HepG2 (cell line): ENCODE data around the gene CDC14A. TPM values are rescaled to one million over a fixed set of nuclear protein-coding genes. Genes with fewer than 3 reads are reported as not detected.

ENCODE experiments used
- ATAC-seq: fragments of 200-7000 bp; cut with Tn5 transposase; 3 replicates; pipeline ENCODE4 v1.9.1; 2020; ENCODE audit warnings: mild to moderate bottlenecking, moderate library complexity
- BruUV-seq: library from RNA; stranded (reverse); fragments of 400-500 nt; replicated peaks from 2 replicates; lab custom pipeline; 2021; lab: Mats Ljungman, UMichigan
- CTCF ChIA-PET: fragments of 300-600 bp; formaldehyde crosslinking; extraction: SDS; loops from one replicate; lab custom pipeline; 2021; ENCODE audit warnings: low total read pairs, inconsistent platforms, low intra/inter-chr PET ratio; lab: Yijun Ruan, JAX
- POLR2A ChIA-PET: fragments of 350-600 bp; sonication (Branson Sonifier 250); formaldehyde crosslinking; loops from one replicate; lab custom pipeline; 2020; ENCODE audit warnings: antibody characterized with exemption, inconsistent platforms; lab: Yijun Ruan, JAX
- DNase-seq: peaks from one replicate; pipeline ENCODE4 v3.0.0-alpha.2; 2015; ENCODE audit warnings: low spot score
- FAIRE-seq: peaks from 3 replicates; lab custom pipeline; 2011; peaks lifted over from hg19 to GRCh38; lab: Jason Lieb, UNC
- H2AFZ ChIP-seq: one replicate; pipeline ENCODE4 v1.6.1; 2011; ENCODE audit warnings: low read length, inconsistent platforms
- H3K27ac ChIP-seq: fragments of 300-600 bp; 3 replicates; pipeline ENCODE4 v1.8.0; 2011; ENCODE audit warnings: mixed run types, mild to moderate bottlenecking, mixed read lengths, low read length, inconsistent platforms; ENCODE audit not compliant: insufficient read depth; ENCODE audit errors: extremely low read length
- H3K27me3 ChIP-seq, 2 experiments: fragments of 200-600 bp in 1 of 2; 2 replicates in 1 of 2; 3 replicates in 1 of 2; pipeline versions ENCODE4 v1.6.0 to v1.8.0; 2011; ENCODE audit warnings: low read length in 2 of 2, mild to moderate bottlenecking in 2 of 2, moderate library complexity in 2 of 2, inconsistent platforms in 1 of 2; ENCODE audit not compliant: insufficient read depth in 2 of 2, control insufficient read depth in 1 of 2
- H3K36me3 ChIP-seq, 2 experiments: fragments of 200-600 bp in 1 of 2; replicated peaks in 1 of 2; 2 replicates in 1 of 2; 3 replicates in 1 of 2; pipeline versions ENCODE4 v1.5.1 to v1.8.0; 2011; ENCODE audit warnings: low read length in 2 of 2, inconsistent platforms in 1 of 2; ENCODE audit not compliant: insufficient read depth in 2 of 2, control insufficient read depth in 1 of 2
- H3K4me1 ChIP-seq: 2 replicates; pipeline ENCODE4 v1.5.1; 2012; ENCODE audit warnings: low read length, inconsistent platforms; ENCODE audit not compliant: insufficient read depth
- H3K4me2 ChIP-seq: 2 replicates; pipeline ENCODE4 v1.6.0; 2011; ENCODE audit warnings: low read depth, low read length, inconsistent platforms
- H3K4me3 ChIP-seq, 3 experiments: fragments of 200-600 bp in 1 of 3; sonication (generic), shearing (Covaris generic) in 1 of 3; replicated peaks in 1 of 3; 2 replicates each; pipeline ENCODE4 v1.5.1; 2011 to 2016; ENCODE audit warnings: low read length in 3 of 3, inconsistent platforms in 2 of 3, low read depth in 2 of 3, mild to moderate bottlenecking in 2 of 3, control low read depth in 1 of 3, mixed read lengths in 1 of 3; ENCODE audit not compliant: insufficient read depth in 1 of 3
- H3K79me2 ChIP-seq: one replicate; pipeline ENCODE4 v1.6.1; 2011; ENCODE audit warnings: low read length, inconsistent platforms; ENCODE audit not compliant: insufficient read depth
- H3K9ac ChIP-seq: 2 replicates; pipeline ENCODE4 v1.6.0; 2011; ENCODE audit warnings: mild to moderate bottlenecking, low read depth, low read length, inconsistent platforms; ENCODE audit not compliant: insufficient read depth
- H3K9me3 ChIP-seq: 2 replicates; pipeline ENCODE4 v1.5.1; 2012; ENCODE audit warnings: mild to moderate bottlenecking, low read length
- H4K20me1 ChIP-seq: 2 replicates; pipeline ENCODE4 v1.6.0; 2011; ENCODE audit warnings: inconsistent platforms, mild to moderate bottlenecking, low read length, moderate library complexity; ENCODE audit not compliant: insufficient read depth
- BRD4 ChIP-seq: sonication (generic); formaldehyde crosslinking; IDR thresholded peaks from 2 replicates; pipeline ENCODE4 v1.4.0; 2020; ENCODE audit warnings: missing genetic modification reagents
- CREB1 ChIP-seq, 2 experiments: fragments of 450-650 bp in 1 of 2; IDR thresholded peaks; 2 replicates each; pipeline ENCODE4 v1.6.1; 2016 to 2017; ENCODE audit warnings: control low read depth in 1 of 2, mild to moderate bottlenecking in 1 of 2, missing compliant biosample characterization in 1 of 2, missing genetic modification characterization in 1 of 2
- DMAP1 ChIP-seq: IDR thresholded peaks from 2 replicates; pipeline ENCODE4 v1.6.1; 2016
- ETV6 ChIP-seq: sonication (generic); formaldehyde crosslinking; conservative IDR thresholded peaks from 2 replicates; pipeline ENCODE4 v1.4.0; 2020; ENCODE audit warnings: missing genetic modification reagents
- GATAD1 ChIP-seq: IDR thresholded peaks from 2 replicates; pipeline ENCODE4 v1.6.1; 2016; ENCODE audit warnings: missing genetic modification reagents, missing compliant biosample characterization
- KMT2B ChIP-seq: IDR thresholded peaks from 2 replicates; pipeline ENCODE4 v1.6.1; 2016; ENCODE audit warnings: missing genetic modification reagents, missing compliant biosample characterization
- NFKBIZ ChIP-seq: IDR thresholded peaks from 2 replicates; pipeline ENCODE4 v1.6.1; 2018; ENCODE audit warnings: missing genetic modification reagents, missing compliant biosample characterization
- NR2F1 ChIP-seq, 2 experiments: fragments of 450-650 bp in 1 of 2; formaldehyde crosslinking in 1 of 2; IDR thresholded peaks; 2 replicates each; pipeline versions ENCODE4 v1.5.0 to v1.6.1; 2016 to 2020; ENCODE audit warnings: mild to moderate bottlenecking in 1 of 2, missing compliant biosample characterization in 1 of 2, missing genetic modification reagents in 1 of 2, moderate library complexity in 1 of 2
- PAXIP1 ChIP-seq: sonication (generic); formaldehyde crosslinking; conservative IDR thresholded peaks from 2 replicates; pipeline ENCODE4 v1.4.0; 2020; ENCODE audit warnings: mild to moderate bottlenecking, missing genetic modification reagents, moderate library complexity
- POLR2A ChIP-seq, 2 experiments: IDR thresholded peaks; 2 replicates each; pipeline ENCODE4 v1.6.1; 2011; ENCODE audit warnings: low read depth in 2 of 2, low read length in 2 of 2, mild to moderate bottlenecking in 1 of 2, moderate library complexity in 1 of 2; ENCODE audit not compliant: insufficient read depth in 1 of 2
- RBFOX2 ChIP-seq: fragments of 200-400 bp; formaldehyde crosslinking; IDR thresholded peaks from 2 replicates; pipeline ENCODE4 v1.6.1; 2017; ENCODE audit warnings: low read depth, mild to moderate bottlenecking, low read length
- RCOR2 ChIP-seq: IDR thresholded peaks from 2 replicates; pipeline ENCODE4 v1.6.1; 2016; ENCODE audit warnings: missing biosample characterization, missing genetic modification reagents
- RXRA ChIP-seq: sonication (generic); formaldehyde crosslinking; IDR thresholded peaks from 2 replicates; pipeline ENCODE4 v1.5.1; 2020; ENCODE audit warnings: missing genetic modification reagents
- SAP130 ChIP-seq: IDR thresholded peaks from 2 replicates; pipeline ENCODE4 v1.6.1; 2016; ENCODE audit warnings: low read depth
- SNRNP70 ChIP-seq: fragments of 200-400 bp; formaldehyde crosslinking; IDR thresholded peaks from 2 replicates; pipeline ENCODE4 v1.6.1; 2017; ENCODE audit warnings: mild to moderate bottlenecking, low read depth, low read length, moderate library complexity
- TFAP4 ChIP-seq: sonication (generic); IDR thresholded peaks from 2 replicates; pipeline ENCODE4 v1.6.1; 2016; ENCODE audit warnings: low read depth, borderline replicate concordance
- ZNF768 ChIP-seq: sonication (generic); formaldehyde crosslinking; IDR thresholded peaks from 2 replicates; pipeline ENCODE4 v1.4.0; 2020; ENCODE audit warnings: missing genetic modification reagents
- ZNF891 ChIP-seq: sonication (generic); formaldehyde crosslinking; IDR thresholded peaks from 2 replicates; pipeline ENCODE4 v1.5.0; 2020; ENCODE audit warnings: mild to moderate bottlenecking, missing genetic modification reagents
- WGBS: methylation state at CpG from one replicate; pipeline ENCODE4 v1.1.6; 2017; ENCODE audit warnings: low lambda C conversion rate; 5-methylcytosine and 5-hydroxymethylcytosine counted together
- in situ Hi-C: cut with HindIII; loops from 2 replicates; pipeline ENCODE4 v1.10.0; 2017; ENCODE audit warnings: low pct_unique_long_range_greater_than_20kb; ENCODE audit not compliant: extremely low pct_ligation_motif_present
- intact Hi-C: fragments of 100-400 bp; cut with micrococcal nuclease; formaldehyde crosslinking; loops from one replicate; pipeline ENCODE4 v1.10.0; 2022; ENCODE audit not compliant: unreplicated experiment
- polyA plus RNA-seq, 8 experiments: library from polyadenylated mRNA; depleted of rRNA in 3 of 8; stranded (reverse) in 7 of 8; unstranded in 1 of 8; fragments of >200 nt; fragmentation: Illumina TruSeq in 4 of 8; extraction: Trizol in 4 of 8; gene quantifications; 2 replicates each; pipeline versions ENCODE4 v1.2.1 to v1.2.3, GENCODE V29; 2011 to 2016; ENCODE audit warnings: low read depth in 4 of 8, missing spikeins in 1 of 8, mixed read lengths in 1 of 8; ENCODE audit not compliant: insufficient read depth in 1 of 8
- total RNA-seq, 5 experiments: library from RNA; depleted of rRNA; stranded (reverse); fragments of >200 nt; fragmentation: Illumina TruSeq; extraction: Trizol; gene quantifications; 2 replicates each; pipeline ENCODE4 v1.2.3, GENCODE V29; 2016; ENCODE audit warnings: low read depth in 1 of 5

The CDC14A gene
- total and polyA plus RNA-seq, 2 of the 13 experiments (the other 11 are each of a cell fraction or from before 2014, with no cell fraction given) = 2.8 to 4.9 TPM

- POLR2A ChIA-PET = no interaction called here
- CTCF ChIA-PET = no interaction called here
- H3K4me3 ChIP-seq = no peak overlapping the region
- intact Hi-C loops (no loop called here), in situ Hi-C loops (no loop called here)
- no peak overlapping the region for H3K4me2 ChIP-seq
- H3K79me2 ChIP-seq = no peaks in the 10 kb centered on the region
- FAIRE-seq (no peak), ATAC-seq (no peak), DNase-seq (no peak)
- H2AFZ ChIP-seq = no peak overlapping the region
- no peak overlapping the region for H3K27ac ChIP-seq
- H3K27me3 ChIP-seq = no peaks in the 10 kb centered on the region
- no peak for TF ChIP-seq TFAP4
- TF ChIP-seq KMT2B = no peak
- TF ChIP-seq SAP130 (CRISPR knock-in tag) = no peak
- no peak for TF ChIP-seq DMAP1 (CRISPR knock-in tag)
- TF ChIP-seq NR2F1 (CRISPR knock-in tag; IDR thresholded peaks at IDR 0.05) = no peak
- no peak for TF ChIP-seq SNRNP70
- no peak for TF ChIP-seq RXRA (CRISPR knock-in tag)
- no peak for TF ChIP-seq GATAD1
- no peak for TF ChIP-seq NFKBIZ (CRISPR knock-in tag)
- TF ChIP-seq CREB1 (IDR thresholded peaks at IDR 0.05) = no peak
- no peak for TF ChIP-seq CREB1 (CRISPR knock-in tag; IDR thresholded peaks at IDR 0.05)
- TF ChIP-seq RBFOX2 = no peak
- TF ChIP-seq BRD4 (CRISPR knock-in tag) = no peak
- no peak for TF ChIP-seq PAXIP1 (CRISPR knock-in tag)
- no peak for TF ChIP-seq ZNF891
- TF ChIP-seq POLR2A (IDR thresholded peaks at IDR 0.05; ENCODE audit: insufficient read depth in 1 of 2, low read depth in 2 of 2, low read length in 2 of 2) = no peak
- TF ChIP-seq ETV6 (CRISPR knock-in tag) = no peak
- no peak for TF ChIP-seq ZNF768 (CRISPR knock-in tag)
- TF ChIP-seq RCOR2 = no peak
- H3K4me1 ChIP-seq = peaks cover 19% of the 10 kb centered on the region
- no TSS peak for BruUV-seq
- no peaks in the 10 kb centered on the region for H3K9me3 ChIP-seq
- H3K9ac ChIP-seq = no peak overlapping the region
- H3K36me3 ChIP-seq = no peaks in the 10 kb centered on the region
- 95% methylated on average over 5 of the region's 5 CpGs for WGBS
- no peaks in the 10 kb centered on the region for H4K20me1 ChIP-seq
These were observed 159.5 kb downstream of the CDC14A start for GRCh38 chr1:100511773-100512172.
